Adrenal gland (tissue), 5 donors: ENCODE measurements around the gene CHL1.

Experiments
- POLR2A ChIP-seq, 2 donors: fragments of 450-650 bp; IDR thresholded peaks; one replicate each; pipeline ENCODE4 v1.6.1; 2017; ENCODE audit warnings: antibody characterized with exemption in 2 of 2, mild to moderate bottlenecking in 2 of 2, moderate library complexity in 1 of 2
- TF ChIP-seq, protein P1 (sequence below), 6 experiments: fragments of 450-650 bp in 4 of 6; fragments of 200-600 bp in 2 of 6; sonication (generic) in 1 of 6; IDR thresholded peaks; 1 replicate in 5 of 6; 2 replicates in 1 of 6; pipeline versions ENCODE4 v1.5.1 to v1.8.0; 2016 to 2021; ENCODE audit warnings: antibody characterized with exemption in 6 of 6, mild to moderate bottlenecking in 2 of 6, moderate library complexity in 1 of 6
- donor health status: DM: no; HTN: no; CAD: no.

DNA sequence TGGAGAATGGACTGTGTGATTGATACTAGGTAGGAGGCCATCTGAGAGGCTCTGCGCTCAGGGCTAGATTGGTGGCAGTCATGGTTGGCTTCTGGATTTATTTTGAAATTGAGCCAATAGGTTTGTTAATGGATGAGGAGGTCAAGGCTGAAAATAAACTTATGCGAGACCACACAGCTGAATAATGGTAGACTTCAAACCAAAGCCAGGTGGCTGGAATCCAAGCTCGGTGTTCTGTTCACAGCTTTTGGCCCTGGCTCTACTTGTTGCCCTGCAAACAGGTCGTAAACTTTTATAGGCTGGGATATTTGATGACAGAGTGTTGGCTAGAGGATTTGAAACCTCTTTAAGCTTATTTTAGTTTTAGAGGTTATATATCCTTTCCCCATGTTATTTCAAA, 160.4 kb downstream of the CHL1 start:
- TF ChIP-seq, protein P1, sequence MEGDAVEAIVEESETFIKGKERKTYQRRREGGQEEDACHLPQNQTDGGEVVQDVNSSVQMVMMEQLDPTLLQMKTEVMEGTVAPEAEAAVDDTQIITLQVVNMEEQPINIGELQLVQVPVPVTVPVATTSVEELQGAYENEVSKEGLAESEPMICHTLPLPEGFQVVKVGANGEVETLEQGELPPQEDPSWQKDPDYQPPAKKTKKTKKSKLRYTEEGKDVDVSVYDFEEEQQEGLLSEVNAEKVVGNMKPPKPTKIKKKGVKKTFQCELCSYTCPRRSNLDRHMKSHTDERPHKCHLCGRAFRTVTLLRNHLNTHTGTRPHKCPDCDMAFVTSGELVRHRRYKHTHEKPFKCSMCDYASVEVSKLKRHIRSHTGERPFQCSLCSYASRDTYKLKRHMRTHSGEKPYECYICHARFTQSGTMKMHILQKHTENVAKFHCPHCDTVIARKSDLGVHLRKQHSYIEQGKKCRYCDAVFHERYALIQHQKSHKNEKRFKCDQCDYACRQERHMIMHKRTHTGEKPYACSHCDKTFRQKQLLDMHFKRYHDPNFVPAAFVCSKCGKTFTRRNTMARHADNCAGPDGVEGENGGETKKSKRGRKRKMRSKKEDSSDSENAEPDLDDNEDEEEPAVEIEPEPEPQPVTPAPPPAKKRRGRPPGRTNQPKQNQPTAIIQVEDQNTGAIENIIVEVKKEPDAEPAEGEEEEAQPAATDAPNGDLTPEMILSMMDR (IDR thresholded peaks at IDR 0.05) = no peak
- TF ChIP-seq POLR2A (IDR thresholded peaks at IDR 0.05) = no peak
